ENCODE measurements around the gene EBI3. TPM values are rescaled to one million over a fixed set of nuclear protein-coding genes. Genes with fewer than 3 reads are reported as not detected.
A peak's percentile ranks its signal among the peaks of the same experiment; 100 is the strongest.

Gene EBI3
- total and polyA plus RNA-seq, 2 of the 13 experiments (the other 11 are each of a cell fraction or from before 2014, with no cell fraction given) = 3.4 TPM; not detected in 1

GRCh38 chr19:4224470-4224869 is 4.9 kb upstream of the EBI3 start (continued):
- TF ChIP-seq KDM1A (CRISPR knock-in tag; IDR thresholded peaks at IDR 0.05) (no peak), TEF (CRISPR knock-in tag; IDR thresholded peaks at IDR 0.05) (no peak), ZNF597 (CRISPR knock-in tag; IDR thresholded peaks at IDR 0.05) (no peak), ZC3H13 (CRISPR knock-in tag; IDR thresholded peaks at IDR 0.05) (0 out of 2 replicates have a peak, but pooled peaks have one; percentile 49), FOXO4 (CRISPR knock-in tag; conservative IDR thresholded peaks at IDR 0.05) (0 out of 2 replicates have a peak, but pooled peaks have one; percentile 70), ZNF713 (CRISPR knock-in tag; IDR thresholded peaks at IDR 0.05) (0 out of 2 replicates have a peak, but pooled peaks have one; percentile 46), GPBP1L1 (CRISPR knock-in tag; IDR thresholded peaks at IDR 0.05) (no peak), ESRRA (CRISPR knock-in tag; IDR thresholded peaks at IDR 0.05; ENCODE audit: low read depth) (no peak), PRMT3 (CRISPR knock-in tag; IDR thresholded peaks at IDR 0.05; ENCODE audit: borderline replicate concordance, low read depth) (no peak), ATF7 (IDR thresholded peaks at IDR 0.05) (no peak), ATF7 (CRISPR knock-in tag; IDR thresholded peaks at IDR 0.05) (no peak), ZNF251 (CRISPR knock-in tag; IDR thresholded peaks at IDR 0.05) (no peak), SALL1 (CRISPR knock-in tag; IDR thresholded peaks at IDR 0.05) (peak; percentile 67), ZFP62 (CRISPR knock-in tag; IDR thresholded peaks at IDR 0.05) (no peak), NR1H2 (CRISPR knock-in tag; IDR thresholded peaks at IDR 0.05; ENCODE audit: borderline replicate concordance, low read depth) (no peak), PREB (CRISPR knock-in tag; IDR thresholded peaks at IDR 0.05) (no peak), ZNF292 (CRISPR knock-in tag; IDR thresholded peaks at IDR 0.05; ENCODE audit: borderline replicate concordance, low read depth) (no peak; the same call in 1 of the 2 replicates), ZMYM2 (CRISPR knock-in tag; IDR thresholded peaks at IDR 0.05) (peak; percentile 43; the same call in 1 of the 2 replicates), NAIF1 (CRISPR knock-in tag; IDR thresholded peaks at IDR 0.05; ENCODE audit: borderline replicate concordance) (no peak), ZSCAN9 (CRISPR knock-in tag; IDR thresholded peaks at IDR 0.05; ENCODE audit: borderline replicate concordance) (no peak), HNRNPLL (IDR thresholded peaks at IDR 0.05; ENCODE audit: low read depth, low read length, poor library complexity, severe bottlenecking) (peak; percentile 30), ZSCAN5A (CRISPR knock-in tag; IDR thresholded peaks at IDR 0.05; ENCODE audit: borderline replicate concordance) (no peak), ZNF143 (CRISPR knock-in tag; IDR thresholded peaks at IDR 0.05) (no peak)
